WTC11 (cell line): ENCODE results near the gene VKORC1. TPM values are rescaled to one million over a fixed set of nuclear protein-coding genes. Genes with fewer than 3 reads are reported as not detected.

Experiments used
- ATAC-seq: fragments of 200-7000 bp; cut with Tn5 transposase; 2 replicates; pipeline ENCODE4 v1.10.0; 2021; ENCODE audit warnings: mild to moderate bottlenecking, moderate library complexity
- CTCF ChIA-PET: fragments of 300-600 bp; sonication (Branson Sonifier 250); formaldehyde crosslinking; loops from one replicate; lab custom pipeline; 2021; ENCODE audit warnings: antibody characterized with exemption; lab: Charles Lee
- POLR2A ChIA-PET: fragments of 350-600 bp; sonication (Branson Sonifier 250); formaldehyde crosslinking; loops from one replicate; lab custom pipeline; 2021; ENCODE audit warnings: antibody characterized with exemption; lab: Charles Lee
- DNase-seq: peaks from one replicate; pipeline ENCODE4 v3.0.0; 2021; ENCODE audit warnings: low spot score
- H3K27ac Mint-ChIP-seq: 2 replicates; pipeline ENCODE4 v1.8.0; 2021; ENCODE audit warnings: mixed read lengths
- H3K27me3 Mint-ChIP-seq: 2 replicates; pipeline ENCODE4 v1.8.0; 2021; ENCODE audit warnings: low read depth, mild to moderate bottlenecking, moderate library complexity, mixed read lengths
- H3K36me3 Mint-ChIP-seq: 2 replicates; pipeline ENCODE4 v1.8.0; 2021; ENCODE audit warnings: mixed read lengths
- H3K4me1 Mint-ChIP-seq: 2 replicates; pipeline ENCODE4 v1.8.0; 2022; ENCODE audit warnings: mixed read lengths
- H3K4me3 Mint-ChIP-seq: 2 replicates; pipeline ENCODE4 v1.8.0; 2021; ENCODE audit warnings: mild to moderate bottlenecking, moderate library complexity, mixed read lengths
- H3K9me3 Mint-ChIP-seq: 2 replicates; pipeline ENCODE4 v1.8.0; 2021; ENCODE audit warnings: mixed read lengths
- ATF3 ChIP-seq: sonication (generic); formaldehyde crosslinking; conservative IDR thresholded peaks from 2 replicates; pipeline ENCODE4 v1.8.1; 2022; ENCODE audit warnings: mild to moderate bottlenecking, missing genetic modification reagents
- ATF6 ChIP-seq: sonication (generic); formaldehyde crosslinking; IDR thresholded peaks from 2 replicates; pipeline ENCODE4 v1.8.1; 2023; ENCODE audit warnings: mild to moderate bottlenecking, missing genetic modification reagents
- CREM ChIP-seq: sonication (generic); formaldehyde crosslinking; IDR thresholded peaks from 2 replicates; pipeline ENCODE4 v1.8.1; 2022; ENCODE audit warnings: mild to moderate bottlenecking, missing genetic modification reagents, moderate library complexity
- CTCF ChIP-seq: fragments of 200-600 bp; IDR thresholded peaks from 2 replicates; pipeline ENCODE4 v1.8.0; 2022; ENCODE audit warnings: antibody characterized with exemption
- E2F4 ChIP-seq: sonication (generic); formaldehyde crosslinking; IDR thresholded peaks from 2 replicates; pipeline ENCODE4 v1.8.1; 2022; ENCODE audit warnings: low read depth, mild to moderate bottlenecking, moderate library complexity, missing genetic modification reagents, borderline replicate concordance
- FOXP4 ChIP-seq: sonication (generic); formaldehyde crosslinking; IDR thresholded peaks from 2 replicates; pipeline ENCODE4 v1.8.0; 2022; ENCODE audit warnings: mild to moderate bottlenecking, missing genetic modification reagents
- GRHL2 ChIP-seq: fragments of 250-450 bp; sonication (Bioruptor Pico); IDR thresholded peaks from 2 replicates; pipeline ENCODE4 v1.8.0; 2022; ENCODE audit warnings: mild to moderate bottlenecking, moderate library complexity; ENCODE audit not compliant: insufficient replicate concordance, severe bottlenecking
- HMGXB4 ChIP-seq: sonication (generic); formaldehyde crosslinking; IDR thresholded peaks from 2 replicates; pipeline ENCODE4 v1.8.1; 2023; ENCODE audit warnings: mild to moderate bottlenecking, moderate library complexity, missing genetic modification reagents
- JUN ChIP-seq: sonication (generic); formaldehyde crosslinking; IDR thresholded peaks from 2 replicates; pipeline ENCODE4 v1.8.0; 2023; ENCODE audit warnings: mild to moderate bottlenecking, missing genetic modification reagents
- MAX ChIP-seq: sonication (generic); formaldehyde crosslinking; IDR thresholded peaks from 2 replicates; pipeline ENCODE4 v1.8.0; 2022; ENCODE audit warnings: mild to moderate bottlenecking, missing genetic modification reagents
- MLX ChIP-seq: sonication (generic); formaldehyde crosslinking; IDR thresholded peaks from 2 replicates; pipeline ENCODE4 v1.8.1; 2023; ENCODE audit warnings: mild to moderate bottlenecking, missing genetic modification reagents, moderate library complexity
- MXD4 ChIP-seq: fragments of 250-450 bp; sonication (Bioruptor Pico); IDR thresholded peaks from 2 replicates; pipeline ENCODE4 v1.8.0; 2021; ENCODE audit warnings: mild to moderate bottlenecking, moderate library complexity, borderline replicate concordance
- OVOL2 ChIP-seq: fragments of 250-450 bp; sonication (Bioruptor Pico); IDR thresholded peaks from 2 replicates; pipeline ENCODE4 v1.9.0; 2021; ENCODE audit warnings: mild to moderate bottlenecking, borderline replicate concordance
- SMAD3 ChIP-seq: sonication (generic); formaldehyde crosslinking; IDR thresholded peaks from 2 replicates; pipeline ENCODE4 v1.8.0; 2022; ENCODE audit warnings: missing genetic modification reagents, mild to moderate bottlenecking, borderline replicate concordance
- TCF7 ChIP-seq: sonication (generic); formaldehyde crosslinking; IDR thresholded peaks from 2 replicates; pipeline ENCODE4 v1.8.0; 2022; ENCODE audit warnings: mild to moderate bottlenecking, low read depth, missing genetic modification reagents, moderate library complexity
- TEAD4 ChIP-seq: sonication (generic); formaldehyde crosslinking; IDR thresholded peaks from 2 replicates; pipeline ENCODE4 v1.8.0; 2022; ENCODE audit warnings: mild to moderate bottlenecking, missing genetic modification reagents
- USF1 ChIP-seq: sonication (generic); formaldehyde crosslinking; IDR thresholded peaks from 2 replicates; pipeline ENCODE4 v1.8.0; 2022; ENCODE audit warnings: mild to moderate bottlenecking, missing genetic modification reagents
- total RNA-seq: library from RNA; stranded (reverse); gene quantifications from 3 replicates; pipeline ENCODE4 v1.2.3, GENCODE V29; 2021

Gene VKORC1
- total RNA-seq, 1 experiment from 2014 or later: 85.7 TPM

- H3K27me3 Mint-ChIP-seq: no peaks in the 10 kb centered on the region
- DNase-seq (no peak), ATAC-seq (no peak)
- CTCF ChIA-PET: interaction anchor here (1.1 to 1.5 kb wide), 2 partner anchors 19 to 76 kb away, joined by 4 to 6 read pairs; partner anchors contain the start of gene HSD3B7
- TF ChIP-seq CTCF (no peak), MLX (no peak), TEAD4 (CRISPR knock-in tag) (no peak), JUN (CRISPR knock-in tag) (no peak), E2F4 (CRISPR knock-in tag) (no peak), OVOL2 (CRISPR knock-in tag) (no peak), ATF6 (CRISPR knock-in tag) (no peak), MAX (CRISPR knock-in tag) (no peak), GRHL2 (CRISPR knock-in tag) (no peak), FOXP4 (no peak), CREM (CRISPR knock-in tag) (no peak), HMGXB4 (CRISPR knock-in tag) (no peak), MXD4 (no peak), USF1 (CRISPR knock-in tag) (no peak), ATF3 (no peak), SMAD3 (CRISPR knock-in tag) (no peak), TCF7 (CRISPR knock-in tag) (no peak)
- no peaks in the 10 kb centered on the region for H3K9me3 Mint-ChIP-seq
- H3K4me1 Mint-ChIP-seq: no peaks in the 10 kb centered on the region
- no peak overlapping the region for H3K4me3 Mint-ChIP-seq
- H3K27ac Mint-ChIP-seq: no peak overlapping the region
- POLR2A ChIA-PET: no interaction called here
- peaks cover 26% of the 10 kb centered on the region for H3K36me3 Mint-ChIP-seq
Measured at GRCh38 chr16:31061126-31061812, 33.3 kb downstream of the VKORC1 start.
